Measurements from ENCODE around the gene CNTNAP2. TPM values are rescaled to one million over a fixed set of nuclear protein-coding genes. Genes with fewer than 3 reads are reported as not detected.
"Not testable (repeated sequence)": the region's sequence is repeated elsewhere in the genome, so short reads cannot be mapped to it uniquely, and the experiment has no call there.

Gene CNTNAP2
- total and polyA plus RNA-seq, 11 donors: 0.01 to 2.6 (median 0.31) TPM; not detected in 3

- no peak overlapping the region for H3K4me3 ChIP-seq
- H3K36me3 ChIP-seq: no peaks in the 10 kb centered on the region
- TF ChIP-seq POLR2A (IDR thresholded peaks at IDR 0.05) (no peak), CTCF (IDR thresholded peaks at IDR 0.05) (no peak)
- intact Hi-C loops (cut with DNase I): no loop called here
- H3K27me3 ChIP-seq: no peaks in the 10 kb centered on the region
- no peaks in the 10 kb centered on the region for H3K4me1 ChIP-seq
- no peaks in the 10 kb centered on the region for H3K9me3 ChIP-seq
- WGBS, 4 donors: 80 to 83% (median 82%) methylated on average over 8 of the region's 8 CpGs
- H3K27ac ChIP-seq: no peak overlapping the region
- ATAC-seq (no peak), DNase-seq (no peak)
These were observed 786.1 kb downstream of the CNTNAP2 start for GRCh38 chr7:146902728-146903127.

- H3K27ac ChIP-seq; H3K4me1 ChIP-seq; H3K27me3 ChIP-seq; ATAC-seq; DNase-seq; H3K36me3 ChIP-seq; H3K9me3 ChIP-seq; H3K4me3 ChIP-seq; intact Hi-C loops (cut with DNase I): not testable (repeated sequence)
- WGBS, 4 donors: 91 to 95% (median 93%) methylated on average over 20 to 24 of the region's 24 CpGs
These were observed 789.1 kb downstream of the CNTNAP2 start for GRCh38 chr7:146905746-146906145.

GRCh38 chr7:146922782-146923181 is 806.2 kb downstream of the CNTNAP2 start:
- Histone ChIP-seq H3K4me1 (no peaks in the 10 kb centered on the region), H3K4me3 (no peak overlapping the region), H3K27ac (no peak overlapping the region), H3K9me3 (peaks cover 0 to 12% (median 0%) of the 10 kb centered on the region in 12 donors), H3K36me3 (no peaks in the 10 kb centered on the region), H3K27me3 (no peaks in the 10 kb centered on the region)
- 74 to 77% (median 75%) methylated on average over 2 of the region's 2 CpGs for WGBS, 4 donors
- intact Hi-C loops (cut with DNase I): no loop called here
- DNase-seq (no peak), ATAC-seq (no peak)
- TF ChIP-seq CTCF (IDR thresholded peaks at IDR 0.05) (no peak), POLR2A (IDR thresholded peaks at IDR 0.05) (no peak)

DNA sequence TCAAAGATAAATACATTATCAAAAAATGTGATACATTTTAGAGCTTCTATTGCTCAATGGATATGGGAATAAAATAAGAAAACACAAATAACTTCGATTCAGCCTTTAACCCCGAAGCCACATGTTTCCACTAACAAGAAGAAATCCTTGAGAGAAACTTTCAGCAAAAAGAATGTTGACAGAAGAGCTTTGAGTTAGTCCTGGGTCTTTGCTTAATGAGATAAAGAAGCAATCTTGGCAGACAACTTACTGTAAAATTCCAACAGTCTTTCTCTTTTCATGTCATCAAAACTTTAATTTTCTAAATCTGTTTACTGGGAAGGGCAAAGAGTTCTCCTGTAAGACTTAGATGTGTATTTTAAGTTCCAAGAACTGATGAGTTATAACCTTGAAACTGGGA is 810.2 kb downstream of the CNTNAP2 start:
- DNase-seq: no peak
- no peak for TF ChIP-seq CTCF (IDR thresholded peaks at IDR 0.05)
- TF ChIP-seq POLR2A (IDR thresholded peaks at IDR 0.05): no peak
- Histone ChIP-seq H3K36me3 (no peaks in the 10 kb centered on the region), H3K27me3 (no peaks in the 10 kb centered on the region), H3K4me1 (no peaks in the 10 kb centered on the region), H3K9me3 (peaks cover 0 to 5% (median 0%) of the 10 kb centered on the region in 12 donors), H3K27ac (no peak overlapping the region), H3K4me3 (no peak overlapping the region)
- intact Hi-C loops (cut with DNase I): no loop called here
- WGBS, 4 donors: 39 to 53% (median 43%) methylated on average over 2 of the region's 2 CpGs
- ATAC-seq: no peak

- no peak overlapping the region for H3K4me3 ChIP-seq
- no peak for TF ChIP-seq POLR2A (IDR thresholded peaks at IDR 0.05)
- no peak for DNase-seq
- H3K27ac ChIP-seq: no peak overlapping the region
- H3K36me3 ChIP-seq: no peaks in the 10 kb centered on the region
- H3K4me1 ChIP-seq: no peaks in the 10 kb centered on the region
- no peaks in the 10 kb centered on the region for H3K27me3 ChIP-seq
- intact Hi-C loops (cut with DNase I): no loop called here
- WGBS, 4 donors: 14 to 41% (median 22%) methylated on average over 1 of the region's 1 CpG
- no peak for ATAC-seq
- H3K9me3 ChIP-seq: peaks cover 0 to 10% (median 0%) of the 10 kb centered on the region in 12 donors
These were observed 821.2 kb downstream of the CNTNAP2 start for GRCh38 chr7:146937836-146938235.

Measured in heart left ventricle (tissue), 16 donors.